Coronary artery (tissue), 2 donors: ENCODE data around the gene MYO16.
"Not testable (repeated sequence)": the region's sequence is repeated elsewhere in the genome, so short reads cannot be mapped to it uniquely, and the experiment has no call there.

ENCODE experiments used
- DNase-seq: peaks from one replicate; pipeline ENCODE4 v3.0.0-alpha.2; 2017; ENCODE audit warnings: low spot score
- H3K27ac ChIP-seq, 2 donors: fragments of 200-600 bp; sonication (generic); one replicate each; pipeline ENCODE4 v1.5.1; 2016 to 2019
- H3K4me3 ChIP-seq: fragments of 200-600 bp; sonication (generic); 2 replicates; pipeline ENCODE4 v1.5.1; 2016; ENCODE audit warnings: mild to moderate bottlenecking, moderate library complexity
- TF ChIP-seq, protein P1 (sequence below): fragments of 200-600 bp; sonication (generic); IDR thresholded peaks from one replicate; pipeline ENCODE4 v1.5.1; 2019; ENCODE audit warnings: antibody characterized with exemption

Gene MYO16

DNA sequence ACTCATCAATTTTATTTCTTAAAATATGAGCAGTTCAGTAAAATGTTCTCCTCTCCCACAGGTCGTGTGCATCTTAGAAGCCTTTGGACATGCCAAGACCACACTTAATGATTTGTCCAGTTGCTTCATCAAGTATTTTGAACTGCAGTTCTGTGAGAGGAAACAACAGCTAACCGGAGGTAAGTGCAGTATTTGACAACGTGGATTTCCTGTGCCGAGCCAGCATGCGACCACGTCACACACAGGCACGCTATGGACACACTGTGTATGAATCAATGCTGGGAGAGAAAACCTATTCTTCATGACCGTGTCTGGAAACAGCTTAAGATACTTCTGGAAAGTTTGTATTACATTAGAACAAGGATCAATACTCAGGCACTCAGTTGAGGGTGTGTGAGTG is 268.5 kb downstream of the MYO16 start:
- Histone ChIP-seq H3K4me3 (no peak overlapping the region), H3K27ac (no peak overlapping the region)
- TF ChIP-seq, protein P1, sequence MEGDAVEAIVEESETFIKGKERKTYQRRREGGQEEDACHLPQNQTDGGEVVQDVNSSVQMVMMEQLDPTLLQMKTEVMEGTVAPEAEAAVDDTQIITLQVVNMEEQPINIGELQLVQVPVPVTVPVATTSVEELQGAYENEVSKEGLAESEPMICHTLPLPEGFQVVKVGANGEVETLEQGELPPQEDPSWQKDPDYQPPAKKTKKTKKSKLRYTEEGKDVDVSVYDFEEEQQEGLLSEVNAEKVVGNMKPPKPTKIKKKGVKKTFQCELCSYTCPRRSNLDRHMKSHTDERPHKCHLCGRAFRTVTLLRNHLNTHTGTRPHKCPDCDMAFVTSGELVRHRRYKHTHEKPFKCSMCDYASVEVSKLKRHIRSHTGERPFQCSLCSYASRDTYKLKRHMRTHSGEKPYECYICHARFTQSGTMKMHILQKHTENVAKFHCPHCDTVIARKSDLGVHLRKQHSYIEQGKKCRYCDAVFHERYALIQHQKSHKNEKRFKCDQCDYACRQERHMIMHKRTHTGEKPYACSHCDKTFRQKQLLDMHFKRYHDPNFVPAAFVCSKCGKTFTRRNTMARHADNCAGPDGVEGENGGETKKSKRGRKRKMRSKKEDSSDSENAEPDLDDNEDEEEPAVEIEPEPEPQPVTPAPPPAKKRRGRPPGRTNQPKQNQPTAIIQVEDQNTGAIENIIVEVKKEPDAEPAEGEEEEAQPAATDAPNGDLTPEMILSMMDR: no peak
- no peak for DNase-seq

GRCh38 chr13:108902405-108903155 is 273.2 kb downstream of the MYO16 start:
- Histone ChIP-seq H3K4me3 (no peak overlapping the region), H3K27ac (no peak overlapping the region)
- no peak for DNase-seq
- TF ChIP-seq, protein P1: no peak

- Histone ChIP-seq H3K27ac (no peak overlapping the region), H3K4me3 (no peak overlapping the region)
- TF ChIP-seq, protein P1: no peak
- no peak for DNase-seq
Observed at GRCh38 chr13:108903613-108904012, 274.2 kb downstream of the MYO16 start.

- TF ChIP-seq, protein P1: no peak
- no peak for DNase-seq
- Histone ChIP-seq H3K27ac (no peak overlapping the region), H3K4me3 (no peak overlapping the region)
Observed at GRCh38 chr13:108911807-108912206, 282.4 kb downstream of the MYO16 start.

GRCh38 chr13:108913731-108914130 is 284.3 kb downstream of the MYO16 start:
- H3K27ac ChIP-seq, H3K4me3 ChIP-seq, DNase-seq: not testable (repeated sequence)

GRCh38 chr13:108915095-108915633 is 285.8 kb downstream of the MYO16 start:
- TF ChIP-seq, protein P1: no peak
- H3K27ac ChIP-seq: peak overlapping the region; percentile 82 to 89
- H3K4me3 ChIP-seq: peak overlapping the region; percentile 42
- no peak for DNase-seq

- Histone ChIP-seq H3K4me3 (peak overlapping the region; percentile 42), H3K27ac (peak overlapping the region; percentile 82 to 89)
- TF ChIP-seq, protein P1: no peak
- peak; percentile 91 for DNase-seq
Observed at GRCh38 chr13:108915634-108916512, 286.5 kb downstream of the MYO16 start.
